Fibroblast of mammary gland (primary cell): Measurements from ENCODE around the gene IMPA2.

ENCODE experiments used
- DNase-seq: peaks from one replicate; pipeline ENCODE4 v3.0.0-alpha.2; 2010; ENCODE audit warnings: low read depth
- H3K4me3 ChIP-seq: 2 replicates; pipeline ENCODE4 v1.5.1; 2011; ENCODE audit warnings: low read depth, mild to moderate bottlenecking, low read length, moderate library complexity; ENCODE audit not compliant: control insufficient read depth
- CTCF ChIP-seq: conservative IDR thresholded peaks from 2 replicates; pipeline ENCODE4 v1.5.1; 2011; ENCODE audit warnings: low read depth, low read length, inconsistent platforms; ENCODE audit not compliant: control insufficient read depth, insufficient read depth

Gene IMPA2

GRCh38 chr18:12012697-12013096 is 31.4 kb downstream of the IMPA2 start:
- H3K4me3 ChIP-seq, result no peak overlapping the region
- no peak for DNase-seq
- no peak for TF ChIP-seq CTCF

- no peak for TF ChIP-seq CTCF
- H3K4me3 ChIP-seq, result no peak overlapping the region
- DNase-seq, result no peak
These were observed 32.0 kb downstream of the IMPA2 start for GRCh38 chr18:12013186-12013916.

- DNase-seq, result no peak
- no peak for TF ChIP-seq CTCF
- H3K4me3 ChIP-seq, result no peak overlapping the region
These were observed 32.8 kb downstream of the IMPA2 start for GRCh38 chr18:12014086-12014485.

GRCh38 chr18:12014521-12015415 is 33.5 kb downstream of the IMPA2 start:
- H3K4me3 ChIP-seq, result no peak overlapping the region
- DNase-seq, result no peak
- no peak for TF ChIP-seq CTCF

- H3K4me3 ChIP-seq, result no peak overlapping the region
- TF ChIP-seq CTCF, result no peak
- peak; percentile 33 for DNase-seq
These were observed 34.2 kb downstream of the IMPA2 start for GRCh38 chr18:12015416-12016062.

- H3K4me3 ChIP-seq, result no peak overlapping the region
- TF ChIP-seq CTCF, result no peak
- no peak for DNase-seq
These were observed 35.8 kb downstream of the IMPA2 start for GRCh38 chr18:12017081-12017480.
